Limb (tissue), 2 donors: ENCODE data around the gene CEBPB.
"Not testable (repeated sequence)": the region's sequence is repeated elsewhere in the genome, so short reads cannot be mapped to it uniquely, and the experiment has no call there.

Experiments used
- DNase-seq, 2 donors: peaks; one replicate each; pipeline ENCODE4 v3.0.0-alpha.2; 2016; ENCODE audit errors: extremely low spot score in 2 of 2

The CEBPB gene

GRCh38 chr20:50193199-50193835, 2.7 kb downstream of the CEBPB start:
- DNase-seq = no peak

GRCh38 chr20:50193836-50194421, 3.3 kb downstream of the CEBPB start:
- DNase-seq = no peak

GRCh38 chr20:50194422-50194830, 3.8 kb downstream of the CEBPB start:
- no peak for DNase-seq

GRCh38 chr20:50194831-50195523, 4.3 kb downstream of the CEBPB start:
- no peak for DNase-seq

GRCh38 chr20:50195524-50196120, 5.0 kb downstream of the CEBPB start:
- DNase-seq = no peak

- no peak for DNase-seq
Measured at GRCh38 chr20:50196248-50196647, 5.6 kb downstream of the CEBPB start.

GRCh38 chr20:50196896-50197295, 6.3 kb downstream of the CEBPB start:
- no peak for DNase-seq

- no peak for DNase-seq
Measured at GRCh38 chr20:50197463-50198179, 7.0 kb downstream of the CEBPB start.

GRCh38 chr20:50198180-50198666, 7.6 kb downstream of the CEBPB start:
- DNase-seq = no peak

GRCh38 chr20:50198716-50199115, 8.1 kb downstream of the CEBPB start:
- no peak for DNase-seq

- DNase-seq = no peak
Measured at GRCh38 chr20:50199703-50200102, 9.1 kb downstream of the CEBPB start.

GRCh38 chr20:50200482-50201104, 10.0 kb downstream of the CEBPB start:
- DNase-seq = no peak

GRCh38 chr20:50201710-50202109, 11.1 kb downstream of the CEBPB start:
- DNase-seq = not testable (repeated sequence)

- DNase-seq = no peak
Measured at GRCh38 chr20:50202677-50203076, 12.0 kb downstream of the CEBPB start.

- no peak for DNase-seq
Measured at GRCh38 chr20:50203951-50204937, 13.6 kb downstream of the CEBPB start.

- DNase-seq = no peak
Measured at GRCh38 chr20:50207026-50207425, 16.4 kb downstream of the CEBPB start.

- DNase-seq = no peak
Measured at GRCh38 chr20:50208085-50208491, 17.5 kb downstream of the CEBPB start.

GRCh38 chr20:50208815-50209214, 18.2 kb downstream of the CEBPB start:
- not testable (repeated sequence) for DNase-seq

- no peak for DNase-seq
Measured at GRCh38 chr20:50210066-50210619, 19.5 kb downstream of the CEBPB start.

- no peak for DNase-seq
Measured at GRCh38 chr20:50211091-50211490, 20.5 kb downstream of the CEBPB start.
